Stimulated activated naive CD8-positive, alpha-beta T cell treated with anti-CD3 and anti-CD28 coated beads, Interleukin-15, Interleukin-2, amounts not matched to agents 100 ng/mL and 50 ng/mL, for 24 hours (primary cell): ENCODE results near the gene P2RX1.
"Not testable (repeated sequence)": the region's sequence is repeated elsewhere in the genome, so short reads cannot be mapped to it uniquely, and the experiment has no call there.

Experiments used
- H3K27ac Mint-ChIP-seq: one replicate; pipeline ENCODE4 v1.8.0; 2021; ENCODE audit warnings: mild to moderate bottlenecking, mixed read lengths
- H3K27me3 Mint-ChIP-seq: one replicate; pipeline ENCODE4 v1.8.0; 2021; ENCODE audit warnings: mixed read lengths
- H3K36me3 Mint-ChIP-seq: one replicate; pipeline ENCODE4 v1.8.0; 2021; ENCODE audit warnings: low read depth, mixed read lengths
- H3K4me1 Mint-ChIP-seq: one replicate; pipeline ENCODE4 v1.8.0; 2021; ENCODE audit warnings: low read depth, mixed read lengths
- H3K4me3 Mint-ChIP-seq: one replicate; pipeline ENCODE4 v1.8.0; 2021; ENCODE audit warnings: mild to moderate bottlenecking, mixed read lengths
- H3K9me3 Mint-ChIP-seq: one replicate; pipeline ENCODE4 v1.8.0; 2021; ENCODE audit warnings: mixed read lengths

P2RX1 gene

GRCh38 chr17:3956327-3956957 lies 40.2 kb upstream of the P2RX1 start:
- Mint-ChIP-seq H3K36me3 (peaks cover 9% of the 10 kb centered on the region), H3K4me3 (no peak overlapping the region), H3K9me3 (no peaks in the 10 kb centered on the region), H3K27ac (peak overlapping the region; percentile 82), H3K4me1 (peaks cover 54% of the 10 kb centered on the region), H3K27me3 (no peaks in the 10 kb centered on the region)

- Mint-ChIP-seq H3K9me3 (no peaks in the 10 kb centered on the region), H3K4me1 (peaks cover 46% of the 10 kb centered on the region), H3K27ac (no peak overlapping the region), H3K27me3 (no peaks in the 10 kb centered on the region), H3K36me3 (peaks cover 9% of the 10 kb centered on the region), H3K4me3 (no peak overlapping the region)
These were observed 39.4 kb upstream of the P2RX1 start for GRCh38 chr17:3955673-3955988.

- Mint-ChIP-seq H3K4me3 (no peak overlapping the region), H3K4me1 (peaks cover 41% of the 10 kb centered on the region), H3K27me3 (no peaks in the 10 kb centered on the region), H3K27ac (no peak overlapping the region), H3K36me3 (peaks cover 9% of the 10 kb centered on the region), H3K9me3 (no peaks in the 10 kb centered on the region)
These were observed 38.9 kb upstream of the P2RX1 start for GRCh38 chr17:3954976-3955672.

GRCh38 chr17:3954086-3954485 lies 37.8 kb upstream of the P2RX1 start:
- Mint-ChIP-seq H3K4me3 (no peak overlapping the region), H3K9me3 (no peaks in the 10 kb centered on the region), H3K27ac (no peak overlapping the region), H3K4me1 (peaks cover 30% of the 10 kb centered on the region), H3K27me3 (no peaks in the 10 kb centered on the region), H3K36me3 (peaks cover 13% of the 10 kb centered on the region)

GRCh38 chr17:3953542-3953941 lies 37.3 kb upstream of the P2RX1 start:
- H3K36me3 Mint-ChIP-seq, result peaks cover 13% of the 10 kb centered on the region

GRCh38 chr17:3952186-3952585 lies 35.9 kb upstream of the P2RX1 start:
- Mint-ChIP-seq H3K4me1 (peaks cover 17% of the 10 kb centered on the region), H3K27ac (no peak overlapping the region), H3K36me3 (peaks cover 16% of the 10 kb centered on the region), H3K27me3 (no peaks in the 10 kb centered on the region), H3K4me3 (no peak overlapping the region), H3K9me3 (no peaks in the 10 kb centered on the region)

More at GRCh38 chr17:3953542-3953941, 37.3 kb upstream of the P2RX1 start:
- Mint-ChIP-seq H3K4me3 (no peak overlapping the region), H3K4me1 (peaks cover 28% of the 10 kb centered on the region), H3K9me3 (no peaks in the 10 kb centered on the region), H3K27me3 (no peaks in the 10 kb centered on the region), H3K27ac (no peak overlapping the region)

- H3K36me3 Mint-ChIP-seq, result peaks cover 11% of the 10 kb centered on the region
- H3K9me3 Mint-ChIP-seq, result no peaks in the 10 kb centered on the region
- H3K4me3 Mint-ChIP-seq, result no peak overlapping the region
- no peak overlapping the region for H3K27ac Mint-ChIP-seq
- H3K4me1 Mint-ChIP-seq, result peaks cover 9% of the 10 kb centered on the region
- H3K27me3 Mint-ChIP-seq, result no peaks in the 10 kb centered on the region
These were observed 35.2 kb upstream of the P2RX1 start for GRCh38 chr17:3951420-3951819.

- no peaks in the 10 kb centered on the region for H3K27me3 Mint-ChIP-seq
- H3K9me3 Mint-ChIP-seq, result no peaks in the 10 kb centered on the region
- H3K4me3 Mint-ChIP-seq, result no peak overlapping the region
- peaks cover 5% of the 10 kb centered on the region for H3K4me1 Mint-ChIP-seq
- no peak overlapping the region for H3K27ac Mint-ChIP-seq
- peaks cover 11% of the 10 kb centered on the region for H3K36me3 Mint-ChIP-seq
These were observed 34.7 kb upstream of the P2RX1 start for GRCh38 chr17:3951003-3951402.

GRCh38 chr17:3950584-3950983 lies 34.3 kb upstream of the P2RX1 start:
- Mint-ChIP-seq H3K9me3 (no peaks in the 10 kb centered on the region), H3K27ac (no peak overlapping the region), H3K27me3 (no peaks in the 10 kb centered on the region), H3K4me1 (peaks cover 3% of the 10 kb centered on the region), H3K4me3 (no peak overlapping the region), H3K36me3 (peaks cover 15% of the 10 kb centered on the region)

GRCh38 chr17:3949418-3949817 lies 33.2 kb upstream of the P2RX1 start:
- Mint-ChIP-seq H3K9me3 (no peaks in the 10 kb centered on the region), H3K27ac (no peak overlapping the region), H3K4me1 (no peaks in the 10 kb centered on the region), H3K27me3 (no peaks in the 10 kb centered on the region), H3K4me3 (no peak overlapping the region), H3K36me3 (peaks cover 19% of the 10 kb centered on the region)

GRCh38 chr17:3948551-3948950 lies 32.3 kb upstream of the P2RX1 start:
- H3K27me3 Mint-ChIP-seq, H3K27ac Mint-ChIP-seq, H3K4me1 Mint-ChIP-seq, H3K4me3 Mint-ChIP-seq, H3K9me3 Mint-ChIP-seq: not testable (repeated sequence)
- peaks cover 28% of the 10 kb centered on the region for H3K36me3 Mint-ChIP-seq

GRCh38 chr17:3947318-3947810 lies 31.1 kb upstream of the P2RX1 start:
- Mint-ChIP-seq H3K36me3 (peaks cover 31% of the 10 kb centered on the region), H3K27me3 (no peaks in the 10 kb centered on the region), H3K9me3 (no peaks in the 10 kb centered on the region), H3K4me3 (no peak overlapping the region), H3K4me1 (no peaks in the 10 kb centered on the region), H3K27ac (no peak overlapping the region)

- Mint-ChIP-seq H3K27me3 (no peaks in the 10 kb centered on the region), H3K27ac (no peak overlapping the region), H3K4me1 (no peaks in the 10 kb centered on the region), H3K36me3 (peaks cover 31% of the 10 kb centered on the region), H3K4me3 (no peak overlapping the region), H3K9me3 (no peaks in the 10 kb centered on the region)
These were observed 30.5 kb upstream of the P2RX1 start for GRCh38 chr17:3946711-3947235.

- H3K27ac Mint-ChIP-seq, result no peak overlapping the region
- no peaks in the 10 kb centered on the region for H3K27me3 Mint-ChIP-seq
- H3K4me1 Mint-ChIP-seq, result no peaks in the 10 kb centered on the region
- no peaks in the 10 kb centered on the region for H3K9me3 Mint-ChIP-seq
- H3K4me3 Mint-ChIP-seq, result no peak overlapping the region
- peaks cover 42% of the 10 kb centered on the region for H3K36me3 Mint-ChIP-seq
These were observed 28.5 kb upstream of the P2RX1 start for GRCh38 chr17:3944485-3945388.
